ENCODE data around the gene FAR2.

DNA sequence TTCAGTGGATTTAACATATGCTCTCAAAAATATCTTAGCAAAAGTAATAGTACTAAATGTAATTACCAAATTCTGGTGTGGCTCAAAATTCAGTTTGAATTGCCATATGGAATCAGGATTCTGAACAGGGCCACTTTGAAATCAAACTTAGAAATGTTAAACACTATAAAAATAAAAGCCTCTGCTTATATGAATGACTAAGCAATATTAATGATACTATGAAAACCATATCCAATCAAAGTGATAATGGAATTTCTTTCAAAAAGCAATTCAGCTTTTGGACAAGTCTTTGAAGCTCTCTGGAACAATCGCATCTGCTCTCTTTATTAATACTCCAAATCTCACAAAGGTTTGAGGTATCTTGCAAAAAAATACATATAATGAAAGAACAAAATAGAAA, 180.3 kb downstream of the FAR2 start:
- TF ChIP-seq, protein P1, sequence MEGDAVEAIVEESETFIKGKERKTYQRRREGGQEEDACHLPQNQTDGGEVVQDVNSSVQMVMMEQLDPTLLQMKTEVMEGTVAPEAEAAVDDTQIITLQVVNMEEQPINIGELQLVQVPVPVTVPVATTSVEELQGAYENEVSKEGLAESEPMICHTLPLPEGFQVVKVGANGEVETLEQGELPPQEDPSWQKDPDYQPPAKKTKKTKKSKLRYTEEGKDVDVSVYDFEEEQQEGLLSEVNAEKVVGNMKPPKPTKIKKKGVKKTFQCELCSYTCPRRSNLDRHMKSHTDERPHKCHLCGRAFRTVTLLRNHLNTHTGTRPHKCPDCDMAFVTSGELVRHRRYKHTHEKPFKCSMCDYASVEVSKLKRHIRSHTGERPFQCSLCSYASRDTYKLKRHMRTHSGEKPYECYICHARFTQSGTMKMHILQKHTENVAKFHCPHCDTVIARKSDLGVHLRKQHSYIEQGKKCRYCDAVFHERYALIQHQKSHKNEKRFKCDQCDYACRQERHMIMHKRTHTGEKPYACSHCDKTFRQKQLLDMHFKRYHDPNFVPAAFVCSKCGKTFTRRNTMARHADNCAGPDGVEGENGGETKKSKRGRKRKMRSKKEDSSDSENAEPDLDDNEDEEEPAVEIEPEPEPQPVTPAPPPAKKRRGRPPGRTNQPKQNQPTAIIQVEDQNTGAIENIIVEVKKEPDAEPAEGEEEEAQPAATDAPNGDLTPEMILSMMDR (conservative IDR thresholded peaks at IDR 0.05 in 1 of 2, IDR thresholded peaks at IDR 0.05 in 1 of 2; ENCODE audit: extremely low read depth in 1 of 2, insufficient read depth in 1 of 2, low read depth in 1 of 2, low read length in 2 of 2): no peak
- TF ChIP-seq EZH2 (IDR thresholded peaks at IDR 0.05; ENCODE audit: borderline replicate concordance, low read length): no peak
